DND-41 (cell line): ENCODE data around the gene IL37.

Source experiments
- ATAC-seq: fragments of 200-7000 bp; cut with Tn5 transposase; 3 replicates; pipeline ENCODE4 v1.9.1; 2021; ENCODE audit warnings: low read depth; ENCODE audit not compliant: insufficient read depth
- DNase-seq: peaks from one replicate; pipeline ENCODE4 v3.0.0-alpha.2; 2020
- H2AFZ ChIP-seq: 2 replicates; pipeline ENCODE4 v1.6.0; 2012; ENCODE audit warnings: low read depth, low read length
- H3K27ac ChIP-seq: 2 replicates; pipeline ENCODE4 v1.5.1; 2012; ENCODE audit warnings: low read length, inconsistent platforms
- H3K27me3 ChIP-seq: fragments of 200-600 bp; sonication (generic); 2 replicates; pipeline ENCODE4 v1.6.0; 2012; ENCODE audit warnings: low read length, mild to moderate bottlenecking, inconsistent platforms; ENCODE audit not compliant: insufficient read depth, poor library complexity
- H3K36me3 ChIP-seq: 2 replicates; pipeline ENCODE4 v1.5.1; 2012; ENCODE audit warnings: low read length, inconsistent platforms; ENCODE audit not compliant: insufficient read depth
- H3K4me1 ChIP-seq: 2 replicates; pipeline ENCODE4 v1.5.1; 2012; ENCODE audit warnings: mild to moderate bottlenecking, low read length; ENCODE audit not compliant: insufficient read depth
- H3K4me2 ChIP-seq: 2 replicates; pipeline ENCODE4 v1.6.0; 2012; ENCODE audit warnings: mild to moderate bottlenecking, moderate library complexity, low read length, inconsistent platforms; ENCODE audit not compliant: insufficient read depth
- H3K4me3 ChIP-seq, 2 experiments: fragments of 200-600 bp in 1 of 2; shearing (Covaris generic) in 1 of 2; 2 replicates each; pipeline ENCODE4 v1.5.1; 2012 to 2016; ENCODE audit warnings: inconsistent platforms in 2 of 2, low read length in 2 of 2, mild to moderate bottlenecking in 2 of 2, low read depth in 1 of 2, moderate library complexity in 1 of 2
- H3K79me2 ChIP-seq: 2 replicates; pipeline ENCODE4 v1.6.0; 2012; ENCODE audit warnings: low read length, inconsistent platforms; ENCODE audit not compliant: insufficient read depth
- H3K9ac ChIP-seq: 2 replicates; pipeline ENCODE4 v1.6.0; 2012; ENCODE audit warnings: low read depth, mild to moderate bottlenecking, inconsistent platforms, low read length, moderate library complexity
- H3K9me3 ChIP-seq: 2 replicates; pipeline ENCODE4 v1.5.1; 2012; ENCODE audit warnings: low read length, moderate library complexity, mild to moderate bottlenecking, inconsistent platforms; ENCODE audit not compliant: insufficient read depth, severe bottlenecking
- H4K20me1 ChIP-seq: 2 replicates; pipeline ENCODE4 v1.6.0; 2012; ENCODE audit warnings: low read length; ENCODE audit not compliant: insufficient read depth
- CTCF ChIP-seq: IDR thresholded peaks from 2 replicates; pipeline ENCODE4 v1.5.1; 2012; ENCODE audit warnings: borderline replicate concordance, low read length, moderate library complexity, mild to moderate bottlenecking; ENCODE audit not compliant: poor library complexity, severe bottlenecking; ENCODE audit errors: extremely low read depth
- EZH2 ChIP-seq: IDR thresholded peaks from 3 replicates; pipeline ENCODE4 v1.6.1; 2012; ENCODE audit warnings: borderline replicate concordance, low read depth, mild to moderate bottlenecking, moderate library complexity, low read length, inconsistent platforms; ENCODE audit not compliant: severe bottlenecking

IL37 gene

GRCh38 chr2:112915300-112916144, 4.6 kb downstream of the IL37 start:
- Histone ChIP-seq H3K9ac (no peak overlapping the region), H3K4me1 (no peaks in the 10 kb centered on the region), H3K79me2 (no peaks in the 10 kb centered on the region), H3K4me2 (no peak overlapping the region), H3K27me3 (peaks cover 2% of the 10 kb centered on the region), H3K4me3 (no peak overlapping the region), H3K27ac (no peak overlapping the region), H3K9me3 (no peaks in the 10 kb centered on the region), H4K20me1 (no peaks in the 10 kb centered on the region), H3K36me3 (no peaks in the 10 kb centered on the region), H2AFZ (no peak overlapping the region)
- ATAC-seq (no peak), DNase-seq (no peak)
- TF ChIP-seq CTCF, result no peak
- TF ChIP-seq EZH2, result no peak

DNA sequence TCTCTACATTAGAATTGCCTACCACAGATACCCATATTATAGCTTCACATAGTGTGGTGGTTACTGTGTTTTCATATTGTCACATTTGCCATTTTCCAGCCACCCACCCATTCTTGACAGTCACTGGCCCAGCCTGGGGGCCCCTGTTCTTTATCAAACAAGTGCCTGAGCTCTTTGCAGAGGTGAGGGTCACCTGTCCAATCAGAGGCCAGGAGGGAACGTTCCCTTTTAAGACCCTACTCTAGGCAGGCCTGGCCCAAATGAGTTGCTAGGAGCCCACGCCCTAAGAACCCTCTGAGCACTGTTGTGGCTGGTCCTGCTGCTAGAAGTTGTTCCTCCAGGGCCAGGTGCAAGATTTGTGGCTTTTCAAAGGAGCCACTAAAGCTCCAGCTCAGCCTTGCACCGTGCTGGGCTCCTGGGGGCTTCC, 5.2 kb downstream of the IL37 start:
- H4K20me1 ChIP-seq, result no peaks in the 10 kb centered on the region
- DNase-seq, result peak; percentile 14
- H3K79me2 ChIP-seq, result no peaks in the 10 kb centered on the region
- H3K27me3 ChIP-seq, result peaks cover 2% of the 10 kb centered on the region
- no peaks in the 10 kb centered on the region for H3K9me3 ChIP-seq
- H3K4me2 ChIP-seq, result no peak overlapping the region
- no peak overlapping the region for H3K27ac ChIP-seq
- H2AFZ ChIP-seq, result no peak overlapping the region
- TF ChIP-seq EZH2 (no peak), CTCF (no peak)
- H3K4me1 ChIP-seq, result no peaks in the 10 kb centered on the region
- H3K36me3 ChIP-seq, result no peaks in the 10 kb centered on the region
- ATAC-seq, result peak; percentile 68
- no peak overlapping the region for H3K9ac ChIP-seq
- no peak overlapping the region for H3K4me3 ChIP-seq

DNA sequence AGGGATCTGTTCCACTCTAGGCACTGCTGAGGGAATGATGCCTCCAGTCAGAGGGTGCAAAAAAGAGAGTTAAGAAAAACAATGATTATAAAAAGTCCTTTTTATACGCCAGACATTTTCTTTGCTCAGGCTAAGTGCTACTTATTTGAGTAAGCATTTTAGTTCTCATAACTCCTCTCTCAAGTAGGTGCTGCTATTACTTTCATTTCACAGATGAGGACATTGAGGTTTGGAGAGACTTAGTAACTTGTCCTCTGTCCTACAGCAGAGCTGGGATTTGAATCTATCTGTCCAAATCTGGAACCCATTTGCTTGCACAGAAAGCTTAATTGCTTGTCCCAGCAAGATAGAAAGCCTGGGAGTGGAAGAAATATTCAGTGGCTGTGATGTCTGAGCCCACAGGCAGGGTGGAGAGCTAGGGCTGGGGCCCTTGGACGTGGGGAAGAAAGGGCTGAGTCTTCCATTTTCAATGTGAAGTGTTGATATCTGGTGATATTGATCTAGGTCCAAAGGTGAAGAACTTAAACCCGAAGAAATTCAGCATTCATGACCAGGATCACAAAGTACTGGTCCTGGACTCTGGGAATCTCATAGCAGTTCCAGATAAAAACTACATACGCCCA, 5.8 kb downstream of the IL37 start:
- DNase-seq (no peak), ATAC-seq (no peak)
- Histone ChIP-seq H3K4me3 (no peak overlapping the region), H3K4me1 (no peaks in the 10 kb centered on the region), H3K9me3 (no peaks in the 10 kb centered on the region), H3K4me2 (no peak overlapping the region), H3K79me2 (no peaks in the 10 kb centered on the region), H3K9ac (no peak overlapping the region), H3K27ac (no peak overlapping the region), H2AFZ (no peak overlapping the region), H3K27me3 (peaks cover 2% of the 10 kb centered on the region), H3K36me3 (no peaks in the 10 kb centered on the region), H4K20me1 (no peaks in the 10 kb centered on the region)
- no peak for TF ChIP-seq EZH2
- TF ChIP-seq CTCF, result no peak
